DLD1 (cell line): ENCODE data around the gene CTCF.

Experiments used
- in situ Hi-C: cut with HindIII; loops from 2 replicates; pipeline ENCODE4 v1.10.0; 2017; ENCODE audit warnings: low sequenced_read_pairs

The CTCF gene

GRCh38 chr16:67661886-67662652 is 99.7 kb downstream of the CTCF start:
- in situ Hi-C loops = no loop called here

- in situ Hi-C loops = no loop called here
These were observed 100.3 kb downstream of the CTCF start for GRCh38 chr16:67662653-67663010.

GRCh38 chr16:67663151-67663876 is 101.0 kb downstream of the CTCF start:
- in situ Hi-C loops = no loop called here

GRCh38 chr16:67663877-67664222 is 101.5 kb downstream of the CTCF start:
- in situ Hi-C loops = no loop called here

GRCh38 chr16:67664258-67664657 is 101.9 kb downstream of the CTCF start:
- in situ Hi-C loops = no loop called here

GRCh38 chr16:67664871-67665270 is 102.5 kb downstream of the CTCF start:
- in situ Hi-C loops = no loop called here

GRCh38 chr16:67665598-67665997 is 103.3 kb downstream of the CTCF start:
- in situ Hi-C loops = no loop called here

GRCh38 chr16:67666032-67666551 is 103.8 kb downstream of the CTCF start:
- in situ Hi-C loops = no loop called here

- in situ Hi-C loops = no loop called here
These were observed 104.5 kb downstream of the CTCF start, which contains the start of the genes C16orf86 and ENKD1 for GRCh38 chr16:67666559-67667452. Gene C16orf86 (plus strand): TSS chr16:67666814. CDS start chr16:67666971, 157 bp downstream. Gene ENKD1 (minus strand): TSS chr16:67666750. CDS start chr16:67666442, 308 bp downstream.

- in situ Hi-C loops = no loop called here
These were observed 105.1 kb downstream of the CTCF start for GRCh38 chr16:67667453-67667816.

GRCh38 chr16:67667817-67668494 is 105.6 kb downstream of the CTCF start:
- in situ Hi-C loops = no loop called here

- in situ Hi-C loops = no loop called here
These were observed 106.3 kb downstream of the CTCF start for GRCh38 chr16:67668495-67669157.

GRCh38 chr16:67669499-67670101 is 107.3 kb downstream of the CTCF start:
- in situ Hi-C loops = no loop called here

- in situ Hi-C loops = no loop called here
These were observed 110.0 kb downstream of the CTCF start for GRCh38 chr16:67672306-67672705.

- in situ Hi-C loops = no loop called here
These were observed 110.7 kb downstream of the CTCF start for GRCh38 chr16:67672739-67673662.

GRCh38 chr16:67673712-67674580 is 111.6 kb downstream of the CTCF start:
- in situ Hi-C loops = no loop called here

GRCh38 chr16:67674851-67675578 is 112.7 kb downstream of the CTCF start:
- in situ Hi-C loops = loop anchor here (25.0 kb wide), 1 partner anchor 88 kb away; no protein-coding TSS in a partner anchor
